ENCODE results near the gene TUT1.

The TUT1 gene, protein sequence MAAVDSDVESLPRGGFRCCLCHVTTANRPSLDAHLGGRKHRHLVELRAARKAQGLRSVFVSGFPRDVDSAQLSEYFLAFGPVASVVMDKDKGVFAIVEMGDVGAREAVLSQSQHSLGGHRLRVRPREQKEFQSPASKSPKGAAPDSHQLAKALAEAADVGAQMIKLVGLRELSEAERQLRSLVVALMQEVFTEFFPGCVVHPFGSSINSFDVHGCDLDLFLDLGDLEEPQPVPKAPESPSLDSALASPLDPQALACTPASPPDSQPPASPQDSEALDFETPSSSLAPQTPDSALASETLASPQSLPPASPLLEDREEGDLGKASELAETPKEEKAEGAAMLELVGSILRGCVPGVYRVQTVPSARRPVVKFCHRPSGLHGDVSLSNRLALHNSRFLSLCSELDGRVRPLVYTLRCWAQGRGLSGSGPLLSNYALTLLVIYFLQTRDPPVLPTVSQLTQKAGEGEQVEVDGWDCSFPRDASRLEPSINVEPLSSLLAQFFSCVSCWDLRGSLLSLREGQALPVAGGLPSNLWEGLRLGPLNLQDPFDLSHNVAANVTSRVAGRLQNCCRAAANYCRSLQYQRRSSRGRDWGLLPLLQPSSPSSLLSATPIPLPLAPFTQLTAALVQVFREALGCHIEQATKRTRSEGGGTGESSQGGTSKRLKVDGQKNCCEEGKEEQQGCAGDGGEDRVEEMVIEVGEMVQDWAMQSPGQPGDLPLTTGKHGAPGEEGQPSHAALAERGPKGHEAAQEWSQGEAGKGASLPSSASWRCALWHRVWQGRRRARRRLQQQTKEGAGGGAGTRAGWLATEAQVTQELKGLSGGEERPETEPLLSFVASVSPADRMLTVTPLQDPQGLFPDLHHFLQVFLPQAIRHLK

DNA sequence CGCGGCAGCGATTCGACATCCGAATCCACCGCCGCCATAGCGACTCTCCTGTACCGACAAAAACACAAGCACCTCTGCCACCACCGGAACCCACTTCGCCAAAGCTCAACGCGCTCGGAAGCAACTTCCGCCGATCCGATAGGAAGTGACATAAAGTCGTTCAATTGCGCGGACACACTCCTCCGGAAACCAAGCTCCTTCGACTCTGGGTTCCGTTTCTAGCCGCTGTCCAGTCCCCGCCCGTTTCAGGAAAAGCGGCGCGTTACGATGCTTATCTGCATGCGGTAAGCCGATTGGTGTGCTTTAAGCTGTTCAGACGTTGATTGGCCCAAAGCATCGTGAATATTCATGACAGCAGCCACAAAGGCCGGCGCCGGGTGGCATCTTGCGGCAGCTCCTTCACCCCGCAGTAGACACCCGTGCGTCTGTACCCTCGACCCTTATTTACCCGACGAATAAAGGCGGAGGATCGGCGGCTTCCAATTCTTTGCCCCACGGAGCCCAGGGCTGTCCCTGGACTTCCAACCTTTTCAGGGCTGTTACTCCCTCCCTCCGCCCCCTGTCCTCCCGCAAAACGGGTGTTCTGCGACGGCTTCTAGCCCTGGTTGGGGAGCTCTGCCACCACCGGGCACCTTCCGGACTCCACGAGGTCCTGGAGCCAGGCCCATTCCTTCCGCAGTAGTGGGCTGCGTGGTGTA, at the start of gene TUT1:
TUT1 (minus strand) TSS at position 76 of the 698 bp plus-strand sequence; CDS start at position 38, 38 bp downstream.
- TF ChIP-seq, protein P1, sequence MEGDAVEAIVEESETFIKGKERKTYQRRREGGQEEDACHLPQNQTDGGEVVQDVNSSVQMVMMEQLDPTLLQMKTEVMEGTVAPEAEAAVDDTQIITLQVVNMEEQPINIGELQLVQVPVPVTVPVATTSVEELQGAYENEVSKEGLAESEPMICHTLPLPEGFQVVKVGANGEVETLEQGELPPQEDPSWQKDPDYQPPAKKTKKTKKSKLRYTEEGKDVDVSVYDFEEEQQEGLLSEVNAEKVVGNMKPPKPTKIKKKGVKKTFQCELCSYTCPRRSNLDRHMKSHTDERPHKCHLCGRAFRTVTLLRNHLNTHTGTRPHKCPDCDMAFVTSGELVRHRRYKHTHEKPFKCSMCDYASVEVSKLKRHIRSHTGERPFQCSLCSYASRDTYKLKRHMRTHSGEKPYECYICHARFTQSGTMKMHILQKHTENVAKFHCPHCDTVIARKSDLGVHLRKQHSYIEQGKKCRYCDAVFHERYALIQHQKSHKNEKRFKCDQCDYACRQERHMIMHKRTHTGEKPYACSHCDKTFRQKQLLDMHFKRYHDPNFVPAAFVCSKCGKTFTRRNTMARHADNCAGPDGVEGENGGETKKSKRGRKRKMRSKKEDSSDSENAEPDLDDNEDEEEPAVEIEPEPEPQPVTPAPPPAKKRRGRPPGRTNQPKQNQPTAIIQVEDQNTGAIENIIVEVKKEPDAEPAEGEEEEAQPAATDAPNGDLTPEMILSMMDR (IDR thresholded peaks at IDR 0.05; ENCODE audit: low read depth, low read length, missing control alignments): no peak
- peak; percentile 99 for DNase-seq (ENCODE audit: low read depth)
- peak within 1 kb of the TSS; percentile 90 for H3K4me3 ChIP-seq (ENCODE audit: low read depth, low read length)

DNA sequence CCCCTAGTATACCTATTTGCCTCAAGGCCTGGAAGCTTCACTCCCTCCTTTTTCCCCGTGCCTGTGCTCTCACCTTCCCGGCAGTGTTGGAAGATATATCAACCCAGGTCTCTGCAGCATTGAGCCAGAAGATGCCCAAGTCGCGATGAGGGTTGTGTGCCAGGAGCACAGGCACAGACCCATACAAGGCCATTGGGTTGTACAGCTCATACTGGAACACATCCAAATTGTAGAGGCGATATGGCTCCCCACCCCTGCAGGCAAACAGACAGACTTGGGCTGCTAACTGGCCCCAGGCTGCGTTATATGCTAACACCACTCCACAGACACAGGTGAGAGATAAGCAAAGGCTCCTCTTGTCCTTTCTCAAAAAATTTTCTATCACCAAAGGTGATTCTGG, 41.2 kb upstream of the TUT1 start:
- H3K4me3 ChIP-seq (ENCODE audit: low read depth, low read length): no peak overlapping the region
- TF ChIP-seq, protein P1 (IDR thresholded peaks at IDR 0.05; ENCODE audit: low read depth, low read length, missing control alignments): no peak
- DNase-seq (ENCODE audit: low read depth): no peak

DNA sequence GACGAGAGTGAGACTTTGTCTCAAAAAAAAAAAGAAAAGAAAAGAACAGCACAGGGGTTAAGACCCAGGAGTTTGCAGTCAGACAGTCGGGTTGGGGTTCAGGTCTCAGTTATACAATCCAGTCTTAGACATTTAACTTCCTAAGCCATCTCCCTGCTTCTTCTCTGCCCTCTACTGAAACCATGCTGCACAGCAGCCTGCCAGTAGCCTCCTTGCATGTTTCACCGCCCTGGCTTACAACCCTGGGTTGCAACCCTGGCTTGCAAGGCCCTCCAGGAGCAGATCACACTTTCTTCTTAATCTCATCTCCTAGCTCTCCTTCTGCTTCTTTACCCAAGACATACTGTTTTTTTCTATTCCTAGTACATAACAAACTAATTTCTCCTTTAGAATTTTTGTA, 36.4 kb upstream of the TUT1 start:
- TF ChIP-seq, protein P1 (IDR thresholded peaks at IDR 0.05; ENCODE audit: low read depth, low read length, missing control alignments): no peak
- DNase-seq (ENCODE audit: low read depth): no peak
- no peak overlapping the region for H3K4me3 ChIP-seq (ENCODE audit: low read depth, low read length)

DNA sequence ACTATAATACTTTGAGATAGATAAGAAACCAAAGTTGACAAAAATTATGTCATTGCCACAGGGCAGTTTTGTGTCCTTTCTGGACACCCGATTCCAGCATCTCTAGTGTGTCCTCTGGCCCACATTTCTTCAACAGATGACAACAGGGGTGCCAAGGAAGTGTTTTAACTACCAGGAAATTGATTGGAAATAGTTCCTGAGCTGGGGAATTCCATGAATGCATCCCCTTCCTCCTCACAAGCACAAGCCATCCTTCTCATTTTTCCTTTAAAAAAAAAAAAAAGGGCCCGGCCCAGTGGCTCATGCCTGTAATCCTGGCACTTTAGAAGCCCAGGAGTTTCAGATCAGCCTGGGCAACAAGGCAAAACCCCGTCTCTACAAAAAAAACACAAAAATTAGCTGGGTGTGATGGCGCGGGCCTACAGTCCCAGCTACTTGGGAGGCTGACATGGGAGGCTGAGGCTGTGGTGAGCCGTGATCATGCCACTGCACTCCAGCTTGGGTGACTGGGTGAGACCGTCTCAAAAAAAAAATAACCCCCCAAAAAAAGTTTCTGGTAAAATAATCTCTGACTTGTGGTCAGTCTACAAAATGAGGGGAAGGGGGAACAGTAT, 31.3 kb upstream of the TUT1 start:
- TF ChIP-seq, protein P1 (IDR thresholded peaks at IDR 0.05; ENCODE audit: low read depth, low read length, missing control alignments): no peak
- no peak for DNase-seq (ENCODE audit: low read depth)
- no peak overlapping the region for H3K4me3 ChIP-seq (ENCODE audit: low read depth, low read length)

DNA sequence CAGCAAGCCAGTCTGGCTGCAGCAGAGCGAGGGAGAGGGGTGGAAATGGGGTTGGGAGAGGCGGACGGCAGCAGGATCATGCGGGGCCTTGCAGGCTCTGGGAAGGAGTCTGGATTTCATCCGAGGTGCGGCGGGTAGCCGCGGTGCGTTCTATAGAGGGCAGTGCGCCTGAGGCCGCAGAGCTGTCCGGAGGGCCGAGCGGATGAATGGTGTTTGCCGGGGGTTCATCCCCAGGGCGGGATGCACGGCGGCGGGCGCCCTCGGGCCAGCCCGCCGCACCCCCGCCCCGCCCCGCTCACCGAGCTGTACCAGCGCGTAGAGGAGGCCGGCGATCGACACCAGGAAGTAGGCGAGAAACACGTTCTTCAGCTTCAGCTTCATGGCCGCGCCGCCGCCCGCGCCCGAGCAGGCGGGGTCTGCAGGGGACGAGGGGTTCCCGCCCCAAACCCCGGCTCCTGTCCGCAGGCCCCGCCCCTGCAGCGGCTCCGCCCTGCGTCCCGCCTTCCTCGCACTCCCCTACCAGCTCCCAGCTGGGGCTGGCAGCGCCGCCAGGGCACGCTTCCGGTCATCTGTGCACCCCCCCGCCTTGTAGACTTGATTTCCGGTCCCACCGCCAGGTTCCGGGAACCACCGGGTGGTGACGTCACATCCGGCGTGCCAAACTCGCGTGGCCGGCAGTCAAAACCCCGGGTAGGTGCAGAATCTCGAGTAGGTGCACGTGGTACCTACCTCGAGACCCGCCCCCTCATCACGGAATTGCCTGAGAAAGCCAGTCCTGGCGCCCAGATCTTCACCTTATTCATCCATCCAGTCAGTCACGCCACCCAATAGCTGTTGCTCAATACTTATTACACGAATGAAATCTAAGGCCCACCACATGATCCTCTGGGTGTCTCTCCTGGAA, 30.5 kb upstream of the TUT1 start, which contains the start of gene B3GAT3:
B3GAT3 (minus strand) TSS at position 420 of the 904 bp plus-strand sequence; CDS start at position 381, 39 bp downstream.
- peak within 1 kb of the TSS; percentile 90 for H3K4me3 ChIP-seq (ENCODE audit: low read depth, low read length)
- TF ChIP-seq, protein P1 (IDR thresholded peaks at IDR 0.05; ENCODE audit: low read depth, low read length, missing control alignments): no peak
- peak; percentile 97 for DNase-seq (ENCODE audit: low read depth)

Measured in GM12864 (cell line).